Measurements from ENCODE around the gene IL25.

- TF ChIP-seq CTCF (IDR thresholded peaks at IDR 0.05) (no peak), POLR2A (IDR thresholded peaks at IDR 0.05) (no peak)
Observed at GRCh38 chr14:23324993-23325392, 47.6 kb upstream of the IL25 start.

Measured in Peyer's patch (tissue), 4 donors.